Fibroblast of skin of left biceps (primary cell): Measurements from ENCODE around the gene MMRN2.
"Not testable (repeated sequence)": the region's sequence is repeated elsewhere in the genome, so short reads cannot be mapped to it uniquely, and the experiment has no call there.

Experiments used
- DNase-seq, 2 experiments: peaks; one replicate each; pipeline ENCODE4 v3.0.0-alpha.2; 2013; ENCODE audit warnings: low read depth in 2 of 2

MMRN2 gene, protein sequence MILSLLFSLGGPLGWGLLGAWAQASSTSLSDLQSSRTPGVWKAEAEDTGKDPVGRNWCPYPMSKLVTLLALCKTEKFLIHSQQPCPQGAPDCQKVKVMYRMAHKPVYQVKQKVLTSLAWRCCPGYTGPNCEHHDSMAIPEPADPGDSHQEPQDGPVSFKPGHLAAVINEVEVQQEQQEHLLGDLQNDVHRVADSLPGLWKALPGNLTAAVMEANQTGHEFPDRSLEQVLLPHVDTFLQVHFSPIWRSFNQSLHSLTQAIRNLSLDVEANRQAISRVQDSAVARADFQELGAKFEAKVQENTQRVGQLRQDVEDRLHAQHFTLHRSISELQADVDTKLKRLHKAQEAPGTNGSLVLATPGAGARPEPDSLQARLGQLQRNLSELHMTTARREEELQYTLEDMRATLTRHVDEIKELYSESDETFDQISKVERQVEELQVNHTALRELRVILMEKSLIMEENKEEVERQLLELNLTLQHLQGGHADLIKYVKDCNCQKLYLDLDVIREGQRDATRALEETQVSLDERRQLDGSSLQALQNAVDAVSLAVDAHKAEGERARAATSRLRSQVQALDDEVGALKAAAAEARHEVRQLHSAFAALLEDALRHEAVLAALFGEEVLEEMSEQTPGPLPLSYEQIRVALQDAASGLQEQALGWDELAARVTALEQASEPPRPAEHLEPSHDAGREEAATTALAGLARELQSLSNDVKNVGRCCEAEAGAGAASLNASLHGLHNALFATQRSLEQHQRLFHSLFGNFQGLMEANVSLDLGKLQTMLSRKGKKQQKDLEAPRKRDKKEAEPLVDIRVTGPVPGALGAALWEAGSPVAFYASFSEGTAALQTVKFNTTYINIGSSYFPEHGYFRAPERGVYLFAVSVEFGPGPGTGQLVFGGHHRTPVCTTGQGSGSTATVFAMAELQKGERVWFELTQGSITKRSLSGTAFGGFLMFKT

GRCh38 chr10:86957471-86958115 is at the start of gene MMRN2:
Gene MMRN2 (minus strand): TSS chr10:86957615. CDS start chr10:86957541, 74 bp downstream.
- DNase-seq, result no peak

- not testable (repeated sequence) for DNase-seq
These were observed 49.7 kb upstream of the MMRN2 start for GRCh38 chr10:87007124-87007523.

DNA sequence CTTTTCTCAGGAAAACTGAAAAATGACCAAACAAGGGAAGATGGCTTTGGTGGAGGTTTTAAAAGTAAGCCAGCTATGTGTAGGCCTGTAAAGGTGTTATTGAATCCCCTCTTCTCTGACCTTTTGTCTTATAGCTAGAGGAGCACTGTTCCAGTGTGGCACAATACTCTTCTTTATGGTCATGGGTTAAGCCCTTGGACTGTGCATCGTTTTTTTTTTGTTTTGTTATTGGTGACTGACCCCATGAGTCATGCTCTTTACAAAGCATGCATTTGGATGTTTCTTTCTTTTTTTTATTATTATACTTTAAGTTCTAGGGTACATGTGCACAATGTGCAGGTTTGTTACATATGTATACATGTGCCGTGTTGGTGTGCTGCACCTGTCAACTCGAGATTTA is 43.1 kb upstream of the MMRN2 start:
- DNase-seq, result no peak

DNA sequence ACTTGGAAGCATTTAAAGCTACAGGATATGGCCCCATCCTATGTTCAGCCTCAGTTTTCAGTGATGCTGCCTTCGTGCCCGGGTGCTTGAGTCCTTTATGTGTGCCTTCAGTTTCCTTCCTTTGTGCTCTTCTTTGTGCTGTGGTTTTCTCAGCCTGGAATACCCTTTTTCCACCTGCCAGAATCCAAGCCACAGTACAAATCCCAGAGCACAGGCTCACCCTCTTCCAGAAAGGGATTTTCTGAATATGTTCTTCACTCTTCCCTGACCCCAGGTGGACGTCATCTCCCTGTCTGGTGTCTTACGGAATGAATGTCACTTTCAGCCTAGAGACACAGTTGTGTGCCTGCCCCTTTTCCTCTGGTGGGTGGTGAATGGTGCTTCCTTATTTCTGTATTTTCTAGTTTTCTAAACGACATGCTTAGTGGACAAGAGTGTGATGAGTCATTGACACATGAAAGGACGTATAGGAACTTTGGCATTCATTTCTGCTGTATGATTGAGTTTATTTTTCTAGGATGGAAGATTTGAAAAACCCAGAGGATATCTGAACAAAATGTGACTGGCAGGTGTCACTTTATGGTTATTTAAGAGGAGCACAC is 42.5 kb upstream of the MMRN2 start:
- not testable (repeated sequence) for DNase-seq

- no peak for DNase-seq
These were observed 35.5 kb upstream of the MMRN2 start for GRCh38 chr10:86992929-86993328.

DNA sequence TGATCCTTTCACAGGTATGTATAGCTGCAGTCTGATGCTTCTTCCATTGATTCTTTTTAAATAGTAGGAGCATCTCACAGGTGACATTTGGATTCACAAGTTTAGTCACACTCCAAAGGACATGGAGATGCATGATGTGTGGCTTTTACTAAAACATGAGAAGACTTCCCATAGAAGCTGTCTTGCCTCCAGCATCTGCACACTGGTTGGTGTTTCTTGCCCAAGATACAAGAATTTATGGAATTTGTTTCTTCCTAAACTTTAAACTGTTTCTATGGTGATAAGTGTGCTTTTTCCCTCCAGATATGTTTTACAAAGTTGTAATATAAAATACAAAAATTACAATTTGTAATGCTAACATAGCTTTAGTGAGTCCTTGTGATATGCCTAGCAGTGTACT is 35.0 kb upstream of the MMRN2 start:
- DNase-seq, result no peak

DNA sequence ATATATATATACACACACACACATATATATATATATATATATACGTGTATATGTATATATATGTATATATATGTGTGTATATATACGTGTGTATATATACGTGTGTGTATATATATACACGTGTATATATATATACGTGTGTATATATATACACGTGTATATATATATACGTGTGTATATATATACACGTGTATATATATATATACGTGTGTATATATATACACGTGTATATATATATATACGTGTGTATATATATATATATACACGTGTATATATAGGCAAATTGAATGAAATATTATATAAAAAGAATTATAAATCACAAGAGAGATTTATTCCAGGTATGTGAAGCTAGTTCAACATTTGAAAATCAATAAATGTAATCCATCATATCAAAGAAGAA is 33.9 kb upstream of the MMRN2 start:
- DNase-seq, result not testable (repeated sequence)

GRCh38 chr10:86988520-86988919 is 31.1 kb upstream of the MMRN2 start:
- no peak for DNase-seq

DNA sequence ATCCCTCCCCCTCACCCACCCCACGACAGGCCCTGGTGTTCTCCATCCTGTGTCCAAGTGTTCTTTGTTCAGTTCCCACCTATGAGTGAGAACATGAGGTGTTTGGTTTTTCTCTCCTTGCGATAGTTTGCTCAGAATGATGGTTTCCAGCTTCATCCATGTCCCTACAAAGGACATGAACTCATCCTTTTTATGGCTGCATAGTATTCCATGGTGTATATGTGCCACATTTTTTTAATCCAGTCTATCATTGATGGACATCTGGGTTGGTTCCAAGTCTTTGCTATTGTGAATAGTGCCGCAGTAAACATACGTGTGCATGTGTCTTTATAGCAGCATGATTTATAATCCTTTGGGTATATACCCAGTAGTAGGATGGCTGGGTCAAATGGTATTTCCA is 27.1 kb upstream of the MMRN2 start:
- DNase-seq, result not testable (repeated sequence)

DNA sequence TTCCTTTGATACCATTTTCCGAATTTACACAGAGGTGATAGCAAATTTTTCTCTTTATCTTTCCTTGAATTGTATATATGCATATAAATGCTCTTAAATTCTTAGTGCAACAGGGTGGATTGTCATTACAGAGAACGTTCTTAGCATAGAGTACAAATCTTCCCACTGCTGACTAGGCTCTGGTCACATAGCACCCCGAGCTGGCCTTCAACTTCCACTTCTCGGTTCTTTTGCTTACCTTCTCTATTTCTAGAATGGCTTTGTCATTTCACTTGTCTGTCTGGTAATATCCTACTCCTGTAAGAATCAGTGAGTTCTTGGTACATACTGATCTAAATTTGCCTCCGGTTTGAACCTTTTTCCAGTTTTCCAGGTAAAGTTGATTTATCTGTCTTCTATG is 24.3 kb upstream of the MMRN2 start:
- DNase-seq, result no peak

- DNase-seq, result not testable (repeated sequence)
These were observed 23.6 kb upstream of the MMRN2 start for GRCh38 chr10:86981020-86981419.

GRCh38 chr10:86979977-86980448 is 22.6 kb upstream of the MMRN2 start:
- no peak for DNase-seq

DNA sequence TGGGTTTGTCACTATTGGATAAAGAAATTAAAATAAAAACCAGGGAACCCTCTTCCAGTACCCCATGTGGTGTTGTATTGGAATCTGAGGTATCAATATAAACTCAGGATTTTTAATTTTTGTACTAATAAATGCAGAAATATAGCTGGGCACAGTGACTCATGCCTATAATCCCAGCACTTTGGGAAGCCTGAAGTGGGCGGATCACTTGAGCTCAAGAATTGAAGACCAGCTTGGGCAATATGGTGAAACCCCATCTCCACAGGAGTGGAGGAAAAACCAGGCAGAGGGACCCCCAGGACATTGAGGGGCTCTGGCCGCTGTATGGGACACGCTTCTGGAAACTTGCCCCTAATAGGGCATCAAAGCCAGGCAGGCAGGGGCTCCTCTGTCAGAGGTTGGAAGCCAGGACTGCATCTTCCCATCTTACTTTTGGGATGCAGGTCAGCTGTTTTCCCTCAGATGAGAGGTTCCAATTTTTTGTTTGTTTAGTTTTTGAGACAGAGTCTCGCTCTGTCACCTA is 21.9 kb upstream of the MMRN2 start:
- no peak for DNase-seq

GRCh38 chr10:86978457-86978856 is 21.0 kb upstream of the MMRN2 start:
- DNase-seq, result not testable (repeated sequence)

- no peak for DNase-seq
These were observed 19.1 kb upstream of the MMRN2 start for GRCh38 chr10:86976362-86977056.

DNA sequence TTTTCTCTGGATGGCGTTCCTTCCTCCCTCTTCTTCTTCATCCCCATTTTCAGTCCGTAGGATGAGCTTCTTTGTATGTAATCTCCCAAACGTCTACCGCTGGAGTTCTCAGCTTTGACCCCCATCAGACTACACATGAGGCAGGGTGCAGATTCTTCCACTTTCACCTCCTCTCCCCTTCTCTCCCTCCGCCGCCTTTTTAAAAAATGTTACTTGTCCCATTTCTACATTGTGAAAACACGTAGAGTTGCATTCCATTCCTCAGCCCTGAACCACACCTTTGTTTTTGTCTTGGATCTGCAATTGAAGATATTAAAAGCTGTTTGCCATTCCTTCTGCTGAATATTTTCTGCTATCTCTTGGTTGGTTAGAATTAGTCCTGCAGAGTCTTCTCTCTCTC is 17.1 kb upstream of the MMRN2 start:
- no peak for DNase-seq

DNA sequence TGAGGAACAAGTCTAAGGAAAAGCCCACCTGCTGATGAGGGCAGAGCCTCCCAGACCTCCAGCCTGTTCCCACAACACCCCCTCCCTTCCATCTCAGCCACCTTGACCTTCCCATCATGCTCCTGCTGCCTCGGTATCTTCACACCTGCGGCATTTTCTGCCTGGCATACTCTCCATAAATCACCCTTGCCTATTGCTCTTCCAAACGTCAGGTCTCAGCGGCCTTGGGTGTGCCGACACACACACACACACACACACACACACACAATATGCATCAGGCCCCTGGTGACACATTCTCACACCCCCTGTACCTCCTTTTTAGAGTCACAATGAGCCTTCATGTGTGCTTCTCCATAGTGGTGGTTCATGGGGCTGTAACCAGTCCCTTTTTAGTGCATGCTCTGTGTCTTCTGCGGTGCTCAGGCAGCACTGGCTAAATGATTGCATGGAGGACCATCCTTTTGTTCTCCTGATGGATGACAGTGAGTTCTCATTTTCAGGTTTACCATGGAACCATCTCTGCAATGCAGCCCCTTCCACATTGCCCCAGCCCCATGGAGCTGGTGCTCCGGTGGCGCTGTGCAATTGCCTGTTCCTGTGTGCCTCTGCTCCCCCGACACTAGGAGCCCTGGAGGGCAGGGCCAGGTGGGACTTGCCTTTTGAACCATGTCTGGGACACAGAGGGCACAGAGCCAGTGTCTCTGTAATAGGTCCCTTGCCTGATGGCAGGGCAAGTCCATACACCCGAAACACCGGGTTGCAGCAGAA is 15.4 kb upstream of the MMRN2 start:
- no peak for DNase-seq

DNA sequence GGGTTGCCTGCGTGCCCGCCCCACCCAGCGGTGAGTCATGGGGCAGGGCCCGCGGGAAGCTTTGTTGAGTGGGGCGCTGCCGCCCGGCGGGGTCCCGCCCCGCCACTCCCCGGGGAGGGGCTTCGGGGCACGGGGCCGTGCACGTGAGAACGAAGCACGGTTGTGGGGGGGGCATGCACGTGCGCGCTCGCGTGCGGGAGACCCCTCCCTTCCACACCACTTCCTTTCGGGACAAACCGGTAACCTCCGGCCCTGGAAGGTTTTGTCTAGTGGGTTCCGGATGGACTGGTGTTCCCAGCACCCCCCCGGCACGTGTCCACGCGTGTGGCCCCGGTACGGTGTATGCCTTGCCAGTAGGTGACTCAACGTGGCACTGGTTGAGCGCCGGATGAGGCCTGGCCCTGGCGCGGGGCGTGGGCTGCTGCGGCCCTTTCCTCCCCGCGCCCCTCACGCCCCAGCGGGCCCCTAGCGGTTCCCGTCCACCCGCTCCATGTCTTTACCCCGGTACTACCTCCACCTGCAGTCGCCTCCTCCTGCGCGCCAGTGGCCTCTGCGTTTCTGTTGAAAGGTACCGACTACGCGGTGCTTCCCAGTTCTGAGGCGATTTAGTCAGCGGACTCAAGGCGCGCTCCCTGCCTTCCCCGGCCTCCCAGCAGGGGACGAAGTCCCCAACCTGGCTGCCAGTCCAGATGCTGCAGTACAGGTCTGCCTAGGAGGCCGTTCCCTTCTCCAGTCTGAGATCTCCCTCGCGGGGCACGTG is 14.0 kb upstream of the MMRN2 start:
- DNase-seq, result peak; percentile 49 to 51

GRCh38 chr10:86970982-86971231 is 13.5 kb upstream of the MMRN2 start:
- DNase-seq, result no peak
